NCI-H1105 (cell line): ENCODE data around the gene MOB3B.

Experiments
- DNase-seq: peaks from one replicate; lab custom pipeline; 2025; lab: John Stamatoyannopoulos, UW

The MOB3B gene

DNA sequence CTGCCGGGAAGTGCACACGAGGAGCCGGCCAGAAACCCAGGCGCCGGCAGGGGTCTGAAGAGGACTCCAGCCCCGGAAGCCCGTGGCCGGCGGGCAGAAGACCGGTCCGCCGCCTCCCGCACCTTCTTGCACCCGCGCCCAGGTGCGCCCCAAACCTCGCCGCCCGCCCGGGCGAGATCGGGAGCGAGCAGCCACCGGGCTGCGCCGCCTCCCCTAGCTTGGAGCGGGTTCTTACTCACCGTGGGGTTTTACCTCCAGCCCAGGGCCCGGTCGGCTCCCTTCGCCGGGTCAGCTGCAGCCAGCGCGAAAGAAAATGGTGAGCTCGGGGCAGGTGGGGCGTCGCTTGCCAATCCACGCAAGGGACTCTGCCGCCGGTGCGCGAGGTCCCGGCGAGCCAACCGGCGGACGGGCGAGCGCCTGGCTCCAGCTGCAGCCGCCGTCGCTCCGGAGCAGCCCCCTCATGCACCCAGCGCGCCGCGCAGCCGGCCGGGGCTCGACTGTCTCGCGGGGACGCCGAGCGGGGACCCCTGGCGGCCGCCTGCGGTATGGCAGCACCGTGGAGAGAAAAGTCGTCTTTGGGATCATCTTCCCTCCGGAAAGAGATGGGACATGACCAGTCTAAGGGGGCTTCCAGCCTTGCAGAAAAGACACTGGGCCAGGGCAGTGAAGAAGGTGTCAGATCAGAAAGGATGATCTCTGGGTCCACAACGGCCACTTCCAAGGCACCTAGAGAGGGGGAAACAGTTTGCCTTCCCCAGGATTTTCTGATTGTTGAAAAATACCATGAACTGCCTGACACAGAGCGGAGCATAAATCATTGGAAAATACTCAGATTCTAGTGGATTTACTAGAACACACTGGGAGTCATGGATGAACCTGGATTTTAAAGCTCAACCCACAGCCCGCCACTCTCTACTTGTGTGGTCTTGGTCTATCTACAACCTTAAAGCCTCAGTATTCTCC is at the start of gene MOB3B:
Gene MOB3B, minus strand, starts transcription at position 499 of the 963 bp plus-strand sequence. CDS start 74,264 bp downstream, outside the sequence.
- DNase-seq: peak; percentile 47

DNA sequence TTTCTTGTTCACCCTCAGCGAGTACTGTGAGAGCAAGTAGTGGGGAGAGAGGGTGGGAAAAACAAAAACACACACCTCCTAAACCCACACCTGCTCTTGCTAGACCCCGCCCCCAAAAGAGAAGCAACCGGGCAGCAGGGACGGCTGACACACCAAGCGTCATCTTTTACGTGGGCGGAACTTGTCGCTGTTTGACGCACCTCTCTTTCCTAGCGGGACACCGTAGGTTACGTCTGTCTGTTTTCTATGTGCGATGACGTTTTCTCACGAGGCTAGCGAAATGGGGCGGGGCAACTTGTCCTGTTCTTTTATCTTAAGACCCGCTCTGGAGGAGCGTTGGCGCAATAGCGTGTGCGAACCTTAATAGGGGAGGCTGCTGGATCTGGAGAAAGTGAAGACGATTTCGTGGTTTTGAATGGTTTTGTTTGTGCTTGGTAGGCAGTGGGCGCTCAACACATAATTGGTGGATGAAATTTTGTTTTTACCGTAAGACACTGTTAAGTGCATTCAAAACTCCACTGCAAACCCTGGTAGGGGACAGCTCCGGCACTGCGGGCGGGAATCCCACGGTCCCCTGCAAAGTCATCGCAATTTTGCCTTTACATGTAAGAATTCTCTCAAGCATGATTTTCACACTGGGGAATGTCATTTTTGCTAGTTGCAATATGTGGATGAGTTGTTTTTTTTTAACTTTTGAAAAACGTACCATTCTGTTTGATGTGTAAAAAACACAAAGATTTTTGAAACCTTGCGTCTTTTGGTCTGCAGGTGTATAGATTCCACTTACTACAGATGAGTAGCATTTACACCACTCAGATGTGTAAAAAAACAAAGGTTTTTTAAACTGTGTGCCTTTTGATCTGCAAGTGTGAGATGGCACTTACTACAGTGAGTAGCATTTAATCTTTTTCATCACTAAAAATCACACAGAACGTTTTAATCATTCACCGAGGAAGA is 44.3 kb upstream of the MOB3B start:
- peak; percentile 100 for DNase-seq

DNA sequence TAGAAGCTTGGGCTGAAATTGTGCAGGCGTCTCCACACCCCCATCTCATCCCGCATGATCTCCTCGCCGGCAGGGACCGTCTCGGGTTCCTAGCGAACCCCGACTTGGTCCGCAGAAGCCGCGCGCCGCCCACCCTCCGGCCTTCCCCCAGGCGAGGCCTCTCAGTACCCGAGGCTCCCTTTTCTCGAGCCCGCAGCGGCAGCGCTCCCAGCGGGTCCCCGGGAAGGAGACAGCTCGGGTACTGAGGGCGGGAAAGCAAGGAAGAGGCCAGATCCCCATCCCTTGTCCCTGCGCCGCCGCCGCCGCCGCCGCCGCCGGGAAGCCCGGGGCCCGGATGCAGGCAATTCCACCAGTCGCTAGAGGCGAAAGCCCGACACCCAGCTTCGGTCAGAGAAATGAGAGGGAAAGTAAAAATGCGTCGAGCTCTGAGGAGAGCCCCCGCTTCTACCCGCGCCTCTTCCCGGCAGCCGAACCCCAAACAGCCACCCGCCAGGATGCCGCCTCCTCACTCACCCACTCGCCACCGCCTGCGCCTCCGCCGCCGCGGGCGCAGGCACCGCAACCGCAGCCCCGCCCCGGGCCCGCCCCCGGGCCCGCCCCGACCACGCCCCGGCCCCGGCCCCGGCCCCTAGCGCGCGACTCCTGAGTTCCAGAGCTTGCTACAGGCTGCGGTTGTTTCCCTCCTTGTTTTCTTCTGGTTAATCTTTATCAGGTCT is 43.5 kb upstream of the MOB3B start, which contains the start of gene C9orf72:
Gene C9orf72, minus strand, starts transcription at position 564 of the 716 bp plus-strand sequence. CDS start 6,361 bp downstream, outside the sequence.
- peak; percentile 83 for DNase-seq

DNA sequence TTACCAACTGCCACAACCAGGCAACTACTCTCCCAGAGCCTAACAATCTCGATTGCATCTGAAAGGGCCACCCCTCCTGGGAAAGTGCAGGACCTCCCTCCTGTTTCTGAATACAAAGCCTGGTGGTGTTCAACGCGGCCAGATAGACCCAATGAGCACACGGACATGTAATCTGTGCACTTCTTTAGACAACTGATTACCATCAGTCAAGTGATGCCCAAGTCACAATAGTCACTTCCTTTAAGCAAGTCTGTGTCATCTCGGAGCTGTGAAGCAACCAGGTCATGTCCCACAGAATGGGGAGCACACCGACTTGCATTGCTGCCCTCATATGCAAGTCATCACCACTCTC is 42.9 kb upstream of the MOB3B start:
- DNase-seq: peak; percentile 47

DNA sequence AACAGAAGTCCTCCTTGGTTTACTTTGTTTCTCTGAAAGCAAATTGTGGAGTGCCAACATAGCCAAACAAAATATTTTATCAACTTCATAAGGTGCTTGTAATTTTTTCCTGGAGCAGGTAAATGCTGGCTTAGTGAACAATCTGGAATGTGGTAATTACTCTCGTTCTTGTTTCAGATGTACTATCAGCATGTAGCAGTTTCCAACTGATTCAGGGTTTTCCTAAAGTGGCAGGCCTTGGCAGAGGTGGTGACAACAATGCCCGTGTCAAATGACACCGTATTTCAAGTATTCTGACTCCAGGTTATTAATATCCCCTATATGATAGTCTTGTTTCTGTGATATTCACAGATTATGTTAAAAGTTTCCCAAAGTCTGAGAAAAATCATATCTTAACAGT is 42.4 kb upstream of the MOB3B start:
- DNase-seq: peak; percentile 21

DNA sequence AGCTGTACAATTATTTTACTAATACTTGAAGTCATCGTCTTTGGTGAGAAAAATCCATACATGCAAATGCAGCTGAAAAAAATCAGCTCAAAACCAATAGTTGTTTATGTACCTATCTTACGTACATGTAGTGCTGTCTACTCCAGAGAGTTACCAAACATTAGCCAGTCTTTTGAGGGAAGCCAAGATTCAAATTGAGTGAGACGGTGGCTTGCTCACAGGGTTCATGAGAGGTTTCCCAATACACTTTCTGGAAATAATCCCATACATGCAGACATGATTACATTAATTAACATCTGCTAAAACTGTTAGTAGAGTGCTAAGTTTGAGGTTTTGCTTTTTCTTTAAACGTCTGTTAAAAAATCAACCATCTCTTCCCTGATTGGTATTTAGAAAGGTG is 41.4 kb upstream of the MOB3B start:
- no peak for DNase-seq

DNA sequence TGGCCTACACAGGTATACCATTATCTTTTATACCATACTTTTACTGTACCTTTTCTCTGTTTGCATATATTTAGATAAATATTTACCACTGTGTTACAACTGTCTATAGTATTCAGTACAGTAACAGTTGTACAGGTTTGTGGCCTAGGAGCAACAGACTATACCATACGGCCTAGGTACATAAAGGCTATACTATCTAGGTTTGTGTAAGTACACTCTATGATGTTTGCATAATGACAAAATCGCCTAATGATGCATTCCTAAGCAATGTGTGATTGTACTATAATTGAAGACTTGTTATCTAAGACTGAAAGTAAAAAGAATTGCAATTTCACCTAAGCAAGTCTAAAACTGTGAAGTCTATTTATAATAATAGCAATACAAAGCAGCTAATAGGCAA is 39.8 kb upstream of the MOB3B start:
- no peak for DNase-seq

DNA sequence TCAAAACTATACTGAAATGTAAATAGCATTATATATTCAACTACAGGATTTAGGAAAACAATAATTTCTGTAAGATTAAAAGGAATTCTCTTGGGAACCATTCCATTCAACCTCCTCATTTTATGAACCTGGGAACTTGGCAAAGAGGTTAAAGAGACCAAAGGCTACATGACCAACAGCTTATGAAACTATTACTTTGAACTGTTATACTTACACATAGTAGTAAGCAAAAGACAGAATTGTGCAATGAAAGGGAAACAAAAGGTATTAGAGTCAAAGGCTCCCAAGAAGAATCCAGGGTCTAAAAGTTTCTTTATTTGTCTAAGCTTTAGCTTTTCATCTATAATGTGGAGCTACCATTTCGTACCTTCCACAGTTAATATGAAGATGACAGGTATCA is 36.5 kb upstream of the MOB3B start:
- no peak for DNase-seq

DNA sequence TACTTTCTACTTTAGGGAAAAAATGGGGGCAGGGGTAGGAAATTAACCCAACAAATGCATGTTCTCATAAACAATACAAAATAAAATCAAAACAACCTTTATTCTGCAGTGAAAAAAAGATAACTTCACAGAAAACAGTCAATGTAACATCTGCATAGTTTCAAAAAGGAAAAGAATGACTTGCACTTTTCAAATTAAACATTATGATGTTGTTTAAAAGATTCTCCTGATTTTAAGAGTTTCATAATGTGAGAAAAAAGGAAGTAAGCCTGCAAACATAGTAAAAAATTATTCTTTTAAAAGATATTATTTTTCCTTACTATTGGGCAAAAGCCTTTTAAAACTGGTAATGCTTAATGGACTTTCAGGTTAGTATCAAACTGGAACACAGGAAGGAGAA is 36.1 kb upstream of the MOB3B start:
- DNase-seq: no peak

DNA sequence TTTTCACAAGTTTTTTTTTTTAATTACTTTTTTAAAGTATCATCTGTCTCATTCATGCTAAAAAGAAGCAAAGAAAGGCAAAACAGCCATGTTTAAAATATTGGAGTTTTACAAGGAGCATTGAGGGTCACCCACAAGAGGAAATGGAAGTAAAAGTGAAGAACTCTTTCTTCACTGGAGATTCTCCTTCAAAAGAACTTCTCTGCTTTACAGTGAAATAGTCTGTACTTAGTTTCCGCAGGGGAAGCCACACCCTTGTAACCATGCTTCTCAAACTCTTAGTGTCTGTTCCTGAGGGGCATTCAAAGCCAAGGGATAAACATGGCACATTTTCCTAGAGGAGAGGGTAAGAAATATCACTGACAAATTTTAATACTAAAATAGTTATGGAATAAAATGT is 35.1 kb upstream of the MOB3B start:
- no peak for DNase-seq

DNA sequence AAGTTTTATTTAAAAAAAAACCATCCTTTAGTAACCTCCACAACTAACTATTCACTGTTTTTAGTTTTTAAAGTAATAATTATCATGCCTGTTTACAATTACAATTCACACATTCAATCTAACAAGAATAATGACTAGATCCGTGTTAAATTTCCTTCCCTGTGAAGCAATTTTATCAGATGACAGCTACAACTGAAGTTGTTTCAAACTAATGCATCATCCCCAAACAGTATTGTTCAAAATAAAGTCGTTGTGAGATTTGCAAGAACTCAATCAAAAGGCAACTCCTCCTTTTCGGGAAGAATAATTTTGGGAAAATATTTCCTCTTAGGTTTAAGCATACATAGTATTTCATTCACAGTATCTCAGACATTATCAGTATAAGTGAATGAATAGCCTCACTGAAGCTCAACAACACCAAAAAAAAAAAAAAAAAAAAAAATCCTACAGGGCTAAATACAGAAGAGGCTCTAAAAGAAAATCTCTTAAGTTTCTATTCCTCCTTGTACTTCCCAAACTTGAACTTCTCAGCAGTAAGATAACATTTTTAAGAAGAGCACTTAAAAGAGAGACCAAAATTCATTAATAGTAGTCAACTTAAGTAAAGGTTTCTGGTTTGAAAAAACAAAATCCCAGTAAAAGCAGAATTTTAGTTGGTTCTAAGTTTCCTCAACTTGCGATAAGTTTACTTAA is 34.3 kb upstream of the MOB3B start:
- DNase-seq: no peak

DNA sequence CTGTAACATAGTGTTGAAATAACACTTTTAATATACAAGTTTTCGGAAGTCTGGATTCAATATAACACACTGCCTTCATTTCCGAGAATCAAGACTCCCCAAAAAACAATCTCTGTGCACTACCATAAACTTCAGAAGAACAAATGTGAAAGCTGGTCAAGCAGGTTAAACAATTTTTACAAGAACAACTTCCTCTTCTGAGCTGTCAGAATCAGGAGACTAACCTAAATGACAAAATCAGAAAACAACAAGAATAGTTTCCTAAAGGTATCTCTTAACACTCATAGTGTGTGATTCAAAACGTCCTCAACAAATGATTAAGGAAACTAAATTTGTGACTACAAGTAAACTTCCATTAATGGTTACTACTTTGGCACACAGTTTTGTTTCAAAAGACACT is 32.1 kb upstream of the MOB3B start:
- no peak for DNase-seq

DNA sequence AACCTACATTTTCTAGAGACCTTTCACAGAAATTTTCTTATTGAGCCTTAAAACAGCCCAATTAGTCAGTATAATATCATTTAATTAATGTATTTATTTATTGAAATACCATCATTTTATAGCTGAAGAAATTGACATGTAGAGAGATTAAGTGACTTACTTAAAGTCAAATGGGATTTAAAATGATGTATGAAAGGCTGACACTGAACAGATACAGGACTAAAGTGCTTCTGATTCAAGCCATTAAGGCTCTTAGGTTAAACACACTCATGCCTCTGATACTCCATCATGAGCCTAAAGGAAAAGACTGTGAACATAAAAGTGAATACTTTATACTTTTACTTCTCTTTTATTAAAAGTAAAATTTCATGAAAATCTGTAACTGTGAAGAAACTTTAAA is 30.8 kb upstream of the MOB3B start:
- DNase-seq: no peak

DNA sequence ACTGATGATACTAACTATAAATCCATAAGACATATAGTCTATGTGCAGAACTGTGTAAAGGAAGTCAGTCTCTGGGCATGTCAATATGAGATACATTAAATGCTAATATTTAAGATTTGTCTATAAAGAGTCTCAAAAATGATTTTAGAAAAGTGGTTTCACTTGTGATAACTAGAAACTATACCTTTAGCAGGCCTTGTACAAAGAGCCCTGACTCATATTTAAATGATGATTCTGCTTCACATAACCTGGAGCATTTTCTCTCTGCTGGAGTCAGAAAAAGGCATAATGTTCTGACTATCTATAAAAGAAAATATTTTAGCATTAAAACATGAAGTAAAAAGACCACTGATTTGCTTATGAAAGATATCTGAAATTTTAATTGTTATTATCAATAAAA is 28.7 kb upstream of the MOB3B start:
- DNase-seq: no peak

DNA sequence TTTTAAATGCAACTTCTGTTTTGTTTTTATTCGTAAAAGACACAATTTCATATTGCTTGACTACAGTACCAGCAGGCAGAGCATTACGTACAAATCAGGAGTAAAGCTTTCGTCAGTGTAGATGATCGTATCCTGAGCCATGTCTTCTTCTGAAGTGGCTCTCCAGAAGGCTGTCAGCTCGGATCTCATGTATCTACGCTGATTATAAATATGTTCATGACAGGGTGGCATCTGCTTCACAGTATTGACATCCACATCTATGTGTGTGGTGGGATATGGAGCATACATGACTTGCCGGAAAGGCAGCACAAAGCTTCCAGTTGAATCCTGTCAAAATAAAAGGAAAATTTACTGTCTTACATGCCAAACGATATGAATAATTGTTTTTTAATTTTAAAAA is 26.9 kb upstream of the MOB3B start:
- DNase-seq: no peak

DNA sequence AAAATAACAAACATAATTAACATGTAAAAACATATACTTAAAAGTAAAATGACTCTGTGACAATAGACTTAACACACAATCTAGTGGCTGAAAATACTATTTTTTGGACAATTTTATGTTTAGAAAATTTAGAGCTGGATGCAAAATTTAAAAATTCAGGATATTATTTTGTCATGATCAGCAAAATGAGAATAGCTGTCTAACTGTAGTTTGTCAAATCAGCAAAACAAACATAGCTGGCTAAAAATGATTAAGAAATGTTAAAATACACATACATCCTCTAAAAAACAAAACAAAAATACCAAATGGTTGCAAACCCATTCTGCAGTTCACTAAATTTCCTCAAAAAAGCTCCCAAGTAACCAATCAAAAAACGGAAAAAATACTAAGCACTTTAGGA is 25.1 kb upstream of the MOB3B start:
- no peak for DNase-seq

DNA sequence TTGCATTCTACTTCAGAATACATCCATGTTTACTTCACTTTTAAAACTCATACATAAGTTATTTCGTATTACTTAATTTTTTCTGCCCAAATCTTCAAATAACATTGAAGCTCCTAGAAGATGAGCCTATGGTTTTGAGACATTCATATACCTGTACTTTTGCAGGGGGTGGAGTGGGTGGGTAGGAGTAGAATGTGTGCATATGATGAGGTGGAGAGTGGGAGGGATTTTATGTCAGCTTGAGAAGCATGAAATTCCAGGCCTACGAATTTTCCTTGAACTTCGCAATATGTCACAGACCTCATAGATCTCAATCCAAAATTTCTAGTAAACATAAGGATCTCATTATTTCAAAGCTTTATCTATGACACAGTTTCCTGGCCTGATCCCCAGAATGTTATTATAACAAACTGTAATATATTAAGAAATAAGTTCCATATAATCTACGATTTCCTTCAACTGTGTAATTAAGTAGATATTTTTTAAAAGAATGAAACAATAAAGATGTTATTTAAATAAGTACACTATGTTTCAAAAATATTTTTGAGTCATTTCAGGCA is 19.7 kb upstream of the MOB3B start:
- DNase-seq: no peak

DNA sequence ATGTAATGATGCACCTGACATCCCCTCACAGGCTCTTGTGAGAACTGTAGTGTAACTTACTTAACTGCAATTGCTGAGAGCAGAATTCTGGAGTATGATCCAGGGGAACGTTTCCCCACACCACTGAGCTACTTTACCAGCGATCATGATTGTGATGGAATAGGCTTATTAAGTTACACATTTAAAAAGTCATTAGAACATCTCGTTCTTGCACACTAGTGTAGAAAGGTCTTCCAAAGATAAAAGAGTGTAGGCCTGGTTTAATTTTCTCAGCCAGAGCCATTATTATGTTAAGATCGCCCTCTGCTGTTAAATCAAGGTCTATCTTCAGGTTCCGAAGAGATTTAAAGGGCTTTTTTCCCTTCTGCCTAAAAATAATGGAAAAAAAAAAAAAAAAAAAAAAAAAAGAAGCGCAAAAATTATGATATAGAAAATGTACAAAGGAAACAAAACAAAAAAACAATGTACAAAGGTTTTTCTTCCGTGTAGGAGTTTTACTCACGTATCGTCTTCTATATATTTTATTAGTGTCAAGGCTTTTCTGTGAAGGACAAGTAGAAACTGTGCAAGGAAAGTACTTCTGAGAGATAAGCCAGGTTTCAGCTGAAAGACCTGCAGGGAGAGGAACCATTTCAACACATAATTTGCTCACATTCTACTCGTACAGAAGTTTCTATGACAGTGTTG is 18.6 kb upstream of the MOB3B start:
- DNase-seq: no peak

DNA sequence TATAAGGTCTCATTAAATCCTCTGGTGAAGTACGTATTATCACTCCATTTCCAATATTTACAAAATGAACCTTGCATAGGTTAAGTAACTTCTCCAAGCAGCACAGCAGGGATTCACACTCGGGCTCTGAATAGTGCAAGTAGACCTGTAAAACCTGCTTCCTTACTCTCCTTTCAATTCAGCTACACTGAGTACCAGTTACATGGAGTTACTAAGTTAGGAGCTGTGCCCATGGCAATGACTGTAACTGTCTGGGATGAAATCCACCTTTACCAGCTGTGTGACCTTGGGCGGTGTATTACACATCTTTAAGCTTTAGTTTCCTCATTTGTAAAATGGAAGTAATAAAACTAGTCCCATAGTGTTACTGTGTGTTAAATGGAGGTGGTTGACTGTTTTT is 15.9 kb upstream of the MOB3B start:
- DNase-seq: no peak

DNA sequence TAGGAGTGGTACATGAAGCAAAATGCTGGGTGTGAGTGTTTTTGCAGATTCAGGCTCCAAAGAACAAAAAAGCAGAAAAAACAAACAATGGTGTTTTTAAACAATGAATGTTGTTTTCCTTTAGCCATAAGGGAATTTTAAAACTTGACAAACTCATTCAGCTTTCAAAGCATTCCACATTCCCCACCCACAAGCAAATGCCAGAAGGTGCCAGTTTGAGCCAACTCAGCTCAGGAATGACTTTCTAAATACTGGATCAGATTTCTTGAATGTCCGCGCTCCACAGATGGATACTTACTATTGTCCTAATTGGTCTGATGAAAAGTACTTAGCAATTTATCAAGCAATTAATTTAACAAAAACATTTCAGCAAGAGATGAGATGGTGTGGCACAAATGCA is 12.9 kb upstream of the MOB3B start:
- no peak for DNase-seq

DNA sequence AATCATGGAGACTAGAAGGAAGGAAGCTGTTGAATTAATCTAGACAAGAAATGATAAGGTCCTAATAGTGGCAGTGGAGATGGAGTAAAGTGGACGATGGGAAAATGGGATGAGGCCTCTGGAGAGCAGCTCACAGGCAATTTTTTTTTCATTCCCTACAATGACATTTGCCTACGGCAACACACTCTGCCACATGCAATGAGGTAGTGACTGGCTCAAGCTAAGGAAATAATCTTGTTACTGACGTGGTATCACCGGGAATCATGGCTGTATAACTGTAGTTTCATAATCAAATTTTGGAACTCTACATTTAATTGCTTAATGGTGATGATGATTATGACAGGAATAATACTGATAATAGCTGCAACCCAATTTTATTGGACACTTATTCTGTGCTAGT is 12.1 kb upstream of the MOB3B start:
- no peak for DNase-seq
